SK-N-SH (cell line): Measurements from ENCODE around the gene STX3. TPM values are rescaled to one million over a fixed set of nuclear protein-coding genes. Genes with fewer than 3 reads are reported as not detected.

Source experiments
- CTCF ChIA-PET: fragments of 300-600, 350-600 bp; formaldehyde crosslinking; extraction: SDS; loops from one replicate; lab custom pipeline; 2021; lab: Yijun Ruan, JAX
- POLR2A ChIA-PET: fragments of 350-600 bp; sonication (Branson Sonifier 250); formaldehyde crosslinking; extraction: SDS; loops from one replicate; lab custom pipeline; 2020; ENCODE audit warnings: antibody characterized with exemption, inconsistent platforms; lab: Yijun Ruan, JAX
- DNase-seq: peaks from one replicate; pipeline ENCODE4 v3.0.0; 2012
- H2AFZ ChIP-seq: fragments of 200-600 bp; sonication (generic); 2 replicates; pipeline ENCODE4 v1.8.1; 2016; ENCODE audit warnings: antibody characterized with exemption, mild to moderate bottlenecking, low read depth
- H3F3A ChIP-seq: fragments of 200-600 bp; sonication (generic); replicated peaks from 2 replicates; pipeline ENCODE3; 2016; ENCODE audit warnings: antibody characterized with exemption, mild to moderate bottlenecking; ENCODE audit not compliant: insufficient read depth
- H3K27ac ChIP-seq, 2 experiments: fragments of 200-500 bp in 1 of 2; fragments of 200-600 bp in 1 of 2; sonication (Bioruptor generic) in 1 of 2; sonication (generic), shearing (Covaris generic) in 1 of 2; 2 replicates each; pipeline versions ENCODE4 v1.5.1 to v1.6.1; 2014 to 2016; ENCODE audit warnings: low read depth in 2 of 2, inconsistent platforms in 1 of 2, low read length in 1 of 2, mild to moderate bottlenecking in 1 of 2, mixed read lengths in 1 of 2
- H3K27me3 ChIP-seq: fragments of 200-600 bp; sonication (generic), shearing (Covaris generic); 2 replicates; pipeline ENCODE4 v1.6.1; 2016; ENCODE audit warnings: mixed run types; ENCODE audit not compliant: insufficient read depth
- H3K36me3 ChIP-seq, 2 experiments: fragments of 200-500 bp in 1 of 2; fragments of 200-600 bp in 1 of 2; sonication (Bioruptor generic) in 1 of 2; sonication (generic) in 1 of 2; replicated peaks in 1 of 2; 2 replicates each; pipeline versions ENCODE3 to v1.5.1; 2014 to 2016; ENCODE audit warnings: low read length in 1 of 2, mild to moderate bottlenecking in 1 of 2; ENCODE audit not compliant: insufficient read depth in 2 of 2, control insufficient read depth in 1 of 2
- H3K4me1 ChIP-seq, 2 experiments: fragments of 200-500 bp in 1 of 2; fragments of 200-600 bp in 1 of 2; sonication (Bioruptor generic) in 1 of 2; sonication (generic), shearing (Covaris generic) in 1 of 2; 2 replicates each; pipeline versions ENCODE4 v1.5.1 to v1.6.1; 2014 to 2016; ENCODE audit warnings: low read depth in 1 of 2, low read length in 1 of 2, mixed run types in 1 of 2; ENCODE audit not compliant: insufficient read depth in 2 of 2, control insufficient read depth in 1 of 2
- H3K4me2 ChIP-seq: fragments of 200-600 bp; sonication (generic), shearing (Covaris generic); 2 replicates; pipeline ENCODE4 v1.6.1; 2017; ENCODE audit warnings: mixed run types
- H3K4me3 ChIP-seq, 2 experiments: fragments of 200-500 bp in 1 of 2; fragments of 200-600 bp in 1 of 2; sonication (Bioruptor generic) in 1 of 2; sonication (generic), shearing (Covaris generic) in 1 of 2; 2 replicates each; pipeline versions ENCODE4 v1.5.1 to v1.8.1; 2014 to 2016; ENCODE audit warnings: low read depth in 2 of 2, inconsistent platforms in 1 of 2, low read length in 1 of 2, mild to moderate bottlenecking in 1 of 2, mixed read lengths in 1 of 2, moderate library complexity in 1 of 2
- H3K79me2 ChIP-seq: fragments of 200-600 bp; sonication (generic); 2 replicates; pipeline ENCODE4 v1.8.1; 2017; ENCODE audit warnings: mild to moderate bottlenecking; ENCODE audit not compliant: insufficient read depth
- H3K9ac ChIP-seq: fragments of 200-600 bp; sonication (generic); 2 replicates; pipeline ENCODE4 v1.6.1; 2017; ENCODE audit warnings: mixed run types
- H3K9me2 ChIP-seq: fragments of 200-600 bp; sonication (generic); 2 replicates; pipeline ENCODE4 v1.6.1; 2017; ENCODE audit warnings: mixed run types
- H3K9me3 ChIP-seq: fragments of 200-600 bp; sonication (generic); 2 replicates; pipeline ENCODE4 v1.6.1; 2017; ENCODE audit warnings: mixed run types, mild to moderate bottlenecking, moderate library complexity
- H4K20me1 ChIP-seq: fragments of 200-600 bp; sonication (generic); 2 replicates; pipeline ENCODE4 v1.6.1; 2017; ENCODE audit warnings: mild to moderate bottlenecking, mixed run types; ENCODE audit not compliant: insufficient read depth
- CHD2 ChIP-seq: fragments of 150-350 bp; IDR thresholded peaks from 2 replicates; pipeline ENCODE4 v1.6.1; 2018; ENCODE audit warnings: low read length; ENCODE audit not compliant: partially characterized antibody
- ELF1 ChIP-seq: IDR thresholded peaks from 2 replicates; pipeline ENCODE4 v1.4.0; 2012
- EZH2phosphoT487 ChIP-seq: fragments of 200-600 bp; sonication (generic); IDR thresholded peaks from 2 replicates; pipeline ENCODE4 v1.6.1; 2017; ENCODE audit warnings: low read depth, mixed run types, mild to moderate bottlenecking, antibody characterized with exemption, moderate library complexity, borderline replicate concordance
- FOSL2 ChIP-seq: IDR thresholded peaks from 2 replicates; pipeline ENCODE4 v1.4.0; 2012; ENCODE audit warnings: low read depth, mild to moderate bottlenecking, moderate library complexity, borderline replicate concordance
- FOXJ3 ChIP-seq: sonication (generic); formaldehyde crosslinking; IDR thresholded peaks from 2 replicates; pipeline ENCODE4 v1.5.1; 2020; ENCODE audit warnings: mild to moderate bottlenecking, missing genetic modification reagents
- GABPA ChIP-seq: IDR thresholded peaks from 2 replicates; pipeline ENCODE4 v1.4.0; 2012; ENCODE audit warnings: low read depth, mild to moderate bottlenecking
- GATA2 ChIP-seq: sonication (generic); formaldehyde crosslinking; IDR thresholded peaks from 2 replicates; pipeline ENCODE4 v1.5.0; 2020; ENCODE audit warnings: mild to moderate bottlenecking, missing genetic modification reagents
- MAX ChIP-seq: IDR thresholded peaks from 2 replicates; pipeline ENCODE4 v1.4.0; 2012; ENCODE audit warnings: low read depth
- MEF2A ChIP-seq: IDR thresholded peaks from 2 replicates; pipeline ENCODE4 v1.4.0; 2012; ENCODE audit warnings: low read depth, borderline replicate concordance
- MXI1 ChIP-seq: IDR thresholded peaks from 2 replicates; pipeline ENCODE4 v1.6.1; 2012; ENCODE audit warnings: mild to moderate bottlenecking, low read depth, low read length, improper control_type of control experiment
- NFIC ChIP-seq: IDR thresholded peaks from 2 replicates; pipeline ENCODE4 v1.4.0; 2012; ENCODE audit warnings: borderline replicate concordance
- POLR2AphosphoS5 ChIP-seq: IDR thresholded peaks from 2 replicates; pipeline ENCODE4 v1.6.1; 2012; ENCODE audit warnings: low read depth, low read length
- RAD21 ChIP-seq: IDR thresholded peaks from 2 replicates; pipeline ENCODE4 v1.6.1; 2012; ENCODE audit warnings: mild to moderate bottlenecking, low read length
- REST ChIP-seq: IDR thresholded peaks from 2 replicates; pipeline ENCODE4 v1.6.1; 2012; ENCODE audit warnings: mild to moderate bottlenecking, low read depth, low read length, moderate library complexity
- SIN3A ChIP-seq: IDR thresholded peaks from 2 replicates; pipeline ENCODE4 v1.6.1; 2012; ENCODE audit warnings: low read depth, mild to moderate bottlenecking, low read length, moderate library complexity, borderline replicate concordance
- SMC3 ChIP-seq: IDR thresholded peaks from 2 replicates; pipeline ENCODE4 v1.6.1; 2012; ENCODE audit warnings: low read depth, low read length, improper control_type of control experiment
- TCF12 ChIP-seq: IDR thresholded peaks from 2 replicates; pipeline ENCODE4 v1.4.0; 2012
- USF1 ChIP-seq: IDR thresholded peaks from 2 replicates; pipeline ENCODE4 v1.4.0; 2012; ENCODE audit warnings: low read depth, borderline replicate concordance
- USF2 ChIP-seq: fragments of 150-350 bp; IDR thresholded peaks from 2 replicates; pipeline ENCODE4 v1.6.1; 2017; ENCODE audit warnings: antibody characterized with exemption, low read length, low read depth, borderline replicate concordance
- ZBTB33 ChIP-seq: IDR thresholded peaks from 2 replicates; pipeline ENCODE4 v1.4.0; 2012; ENCODE audit warnings: low read depth, borderline replicate concordance
- WGBS: methylation state at CpG from one replicate; pipeline ENCODE4 v1.1.6; 2017; ENCODE audit warnings: low lambda C conversion rate; 5-methylcytosine and 5-hydroxymethylcytosine counted together
- polyA plus RNA-seq, 3 experiments: library from polyadenylated mRNA; depleted of rRNA; stranded (reverse); fragments of >200 nt; gene quantifications; 2 replicates each; pipeline ENCODE4 v1.2.3, GENCODE V29; 2012

Gene STX3
- polyA plus RNA-seq, 1 of the 3 experiments (the other 2 are of a cell fraction) = 21.4 TPM

GRCh38 chr11:59755701-59756557 is 753 bp downstream of the STX3 start (continued):
- TF ChIP-seq REST = peak; percentile 69; the same call in 1 of the 2 replicates
- no peak for TF ChIP-seq ZBTB33
- no peak for TF ChIP-seq GABPA
- TF ChIP-seq GATA2 (CRISPR knock-in tag) = no peak
- peak; percentile 76; the same call in 1 of the 2 replicates for TF ChIP-seq FOSL2
- TF ChIP-seq POLR2AphosphoS5 = no peak; the same call in 1 of the 2 replicates
- no peak for TF ChIP-seq CHD2
- TF ChIP-seq ELF1 = no peak
- peak; percentile 46 for TF ChIP-seq NFIC
- no peak for TF ChIP-seq MXI1

- Histone ChIP-seq H3K79me2 (peaks cover 59% of the 10 kb centered on the region), H3K9ac (peak overlapping the region; percentile 92; the same call in 1 of the 2 replicates), H2AFZ (no peak overlapping the region), H4K20me1 (peaks cover 47% of the 10 kb centered on the region), H3K4me1 (peaks cover 0 to 17% of the 10 kb centered on the region in 2 experiments; a peak in 3 of 4 replicates), H3K9me3 (no peaks in the 10 kb centered on the region), H3K4me3 (peak overlapping the region; percentile 90 to 91; a peak in 3 of 4 replicates), H3K27me3 (no peaks in the 10 kb centered on the region), H3K27ac (peak overlapping the region in 1 of 2 experiments; percentile 86; a peak in 3 of 4 replicates), H3K36me3 (peaks cover 5 to 11% of the 10 kb centered on the region in 2 experiments), H3K4me2 (peak overlapping the region; percentile 91), H3F3A (peaks cover 13% of the 10 kb centered on the region), H3K9me2 (no peaks in the 10 kb centered on the region)
- POLR2A ChIA-PET = interaction anchor here (0.7 kb wide), 1 partner anchor 219 kb away, joined by 3 read pairs; no protein-coding TSS in a partner anchor
- DNase-seq = no peak
- 47% methylated on average over 3 of the region's 3 CpGs for WGBS
- CTCF ChIA-PET = interaction anchor here (0.8 to 5.2 kb wide), 5 partner anchors 10 to 53 kb away, joined by 3 to 88 read pairs (median 19); partner anchors contain the start of gene MRPL16
- no peak for TF ChIP-seq MEF2A
- no peak for TF ChIP-seq NFIC
- no peak for TF ChIP-seq USF2
- no peak for TF ChIP-seq SIN3A
- TF ChIP-seq USF1 = no peak
- TF ChIP-seq MAX = no peak
- TF ChIP-seq RAD21 = no peak
- no peak for TF ChIP-seq GABPA
- TF ChIP-seq TCF12 = no peak
- TF ChIP-seq ELF1 = no peak
- TF ChIP-seq SMC3 = no peak
- no peak for TF ChIP-seq EZH2phosphoT487
- no peak for TF ChIP-seq FOXJ3 (CRISPR knock-in tag)
- TF ChIP-seq MXI1 = no peak
- no peak for TF ChIP-seq GATA2 (CRISPR knock-in tag)
Observed at GRCh38 chr11:59756558-59756840, 1.3 kb downstream of the STX3 start.
